AG08395 (cell line): Measurements from ENCODE around the gene SLC35F5.
"Not testable (repeated sequence)": the region's sequence is repeated elsewhere in the genome, so short reads cannot be mapped to it uniquely, and the experiment has no call there.

Experiments
- DNase-seq: peaks from one replicate; pipeline ENCODE4 v3.0.0; 2012; ENCODE audit warnings: mixed read lengths, low spot score

SLC35F5 gene

GRCh38 chr2:113697516-113697915 is 58.9 kb downstream of the SLC35F5 start:
- no peak for DNase-seq

DNA sequence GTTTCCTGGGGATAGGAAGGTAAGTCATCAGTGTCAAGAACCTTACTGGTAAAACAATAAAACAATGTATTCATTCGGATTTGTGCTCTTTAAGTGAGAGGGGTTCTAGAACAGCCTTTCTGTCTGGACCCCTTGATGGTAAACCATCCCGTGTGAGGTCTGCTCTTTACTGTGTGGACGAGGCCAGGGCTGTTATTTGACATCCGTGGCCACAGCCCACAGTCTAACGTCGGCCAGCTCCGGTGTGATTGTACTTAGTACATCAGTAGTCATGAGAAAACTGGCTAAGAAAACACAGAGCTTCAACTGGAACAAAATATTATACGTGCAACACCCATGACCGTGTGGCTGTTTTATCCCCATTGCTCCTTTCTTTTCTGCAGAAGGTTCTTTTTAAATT is 62.0 kb downstream of the SLC35F5 start:
- no peak for DNase-seq

GRCh38 chr2:113692698-113693428 is 63.6 kb downstream of the SLC35F5 start:
- no peak for DNase-seq

DNA sequence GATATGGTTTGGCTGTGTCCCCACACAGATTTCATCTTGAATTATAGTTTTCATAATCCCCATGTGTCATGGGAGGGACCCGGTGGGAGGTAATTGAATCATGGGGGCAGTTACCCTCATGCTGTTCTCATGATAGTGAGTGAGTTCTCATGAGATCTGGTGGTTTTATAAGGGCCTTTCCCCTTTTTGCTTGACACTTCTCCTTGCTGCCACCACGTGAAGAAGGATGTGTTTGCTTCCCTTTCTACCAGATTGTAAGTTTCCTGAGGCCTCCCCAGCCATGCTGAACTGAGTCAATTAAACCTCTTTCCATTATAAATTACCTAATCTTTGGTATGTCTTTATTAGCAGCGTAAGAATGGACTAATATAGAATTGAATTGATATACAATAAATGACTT is 65.6 kb downstream of the SLC35F5 start:
- not testable (repeated sequence) for DNase-seq

- no peak for DNase-seq
These were observed 69.9 kb downstream of the SLC35F5 start for GRCh38 chr2:113686537-113686936.

GRCh38 chr2:113685471-113685870 is 71.0 kb downstream of the SLC35F5 start:
- DNase-seq, result no peak

- DNase-seq, result no peak
These were observed 77.0 kb downstream of the SLC35F5 start for GRCh38 chr2:113679457-113679856.

DNA sequence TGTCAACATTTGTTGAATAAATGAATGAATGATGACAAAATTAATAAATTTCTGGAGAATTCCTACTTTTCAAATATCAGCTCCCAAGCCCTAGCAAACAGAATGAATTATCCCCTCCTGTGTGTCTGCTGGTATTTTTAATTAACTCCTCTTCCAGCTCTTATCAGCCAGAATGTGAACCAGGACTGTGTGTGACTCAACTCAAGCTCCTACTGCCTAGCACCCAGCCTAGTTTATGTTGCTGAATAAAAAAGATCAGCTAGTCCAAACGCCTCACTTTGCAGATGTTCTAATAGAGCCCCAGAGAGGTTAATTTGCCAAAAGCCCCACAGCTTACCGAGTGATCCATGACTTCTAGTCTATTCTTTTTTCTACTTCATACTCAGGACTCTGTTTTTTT is 79.1 kb downstream of the SLC35F5 start:
- no peak for DNase-seq

DNA sequence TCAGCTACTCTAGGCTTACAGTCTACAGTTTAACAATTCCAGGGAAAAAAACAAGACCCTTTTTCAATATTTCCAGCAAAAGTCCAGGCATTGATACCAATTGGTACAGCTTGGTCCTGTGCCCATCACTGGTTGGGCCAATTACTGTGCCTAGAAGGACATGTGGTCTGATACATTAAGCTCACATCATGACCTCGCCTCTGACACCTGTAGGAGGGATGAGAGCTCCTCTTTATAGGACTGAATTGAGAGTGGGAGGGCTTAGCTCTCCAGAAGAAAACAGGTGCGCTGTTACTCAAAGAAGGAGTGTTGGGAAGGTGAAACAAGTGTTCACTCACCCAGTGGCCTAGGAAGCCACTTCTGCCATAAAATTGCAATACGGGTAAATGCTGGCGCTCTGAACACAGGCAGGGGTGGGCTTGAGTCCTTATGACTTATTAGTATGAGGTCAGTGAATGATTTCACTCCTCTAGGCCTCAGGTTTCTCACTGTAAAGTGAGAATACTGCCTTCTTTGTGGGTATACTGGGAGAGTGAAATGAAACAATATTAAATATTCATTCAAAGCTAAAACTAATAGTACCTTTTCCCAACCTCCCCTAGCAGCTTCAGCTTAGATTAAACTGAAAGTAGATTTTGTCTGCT is 79.7 kb downstream of the SLC35F5 start:
- DNase-seq, result no peak

GRCh38 chr2:113675875-113676274 is 80.6 kb downstream of the SLC35F5 start:
- no peak for DNase-seq

GRCh38 chr2:113672326-113672932 is 84.0 kb downstream of the SLC35F5 start:
- no peak for DNase-seq

DNA sequence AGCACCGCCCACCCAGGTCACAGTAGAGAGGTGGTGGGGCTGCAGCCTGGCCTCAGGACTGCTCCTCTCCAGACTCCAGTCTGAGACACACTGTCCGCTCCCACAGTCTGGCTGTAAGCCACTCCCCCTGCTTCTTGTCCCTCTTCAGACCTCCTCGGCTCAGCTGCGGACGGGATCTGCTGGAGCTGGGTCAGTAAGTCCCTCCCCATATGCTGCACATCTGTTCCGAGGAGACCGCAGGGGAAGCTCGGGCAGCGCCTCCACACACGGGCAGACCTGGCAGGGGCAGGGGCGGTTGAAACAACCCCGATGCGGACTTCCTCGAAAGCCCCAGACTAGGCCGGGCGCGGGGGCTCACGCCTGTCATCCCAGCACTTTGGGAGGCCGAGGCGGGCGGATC is 87.4 kb downstream of the SLC35F5 start:
- not testable (repeated sequence) for DNase-seq

GRCh38 chr2:113664761-113665533 is 91.5 kb downstream of the SLC35F5 start:
- DNase-seq, result not testable (repeated sequence)

DNA sequence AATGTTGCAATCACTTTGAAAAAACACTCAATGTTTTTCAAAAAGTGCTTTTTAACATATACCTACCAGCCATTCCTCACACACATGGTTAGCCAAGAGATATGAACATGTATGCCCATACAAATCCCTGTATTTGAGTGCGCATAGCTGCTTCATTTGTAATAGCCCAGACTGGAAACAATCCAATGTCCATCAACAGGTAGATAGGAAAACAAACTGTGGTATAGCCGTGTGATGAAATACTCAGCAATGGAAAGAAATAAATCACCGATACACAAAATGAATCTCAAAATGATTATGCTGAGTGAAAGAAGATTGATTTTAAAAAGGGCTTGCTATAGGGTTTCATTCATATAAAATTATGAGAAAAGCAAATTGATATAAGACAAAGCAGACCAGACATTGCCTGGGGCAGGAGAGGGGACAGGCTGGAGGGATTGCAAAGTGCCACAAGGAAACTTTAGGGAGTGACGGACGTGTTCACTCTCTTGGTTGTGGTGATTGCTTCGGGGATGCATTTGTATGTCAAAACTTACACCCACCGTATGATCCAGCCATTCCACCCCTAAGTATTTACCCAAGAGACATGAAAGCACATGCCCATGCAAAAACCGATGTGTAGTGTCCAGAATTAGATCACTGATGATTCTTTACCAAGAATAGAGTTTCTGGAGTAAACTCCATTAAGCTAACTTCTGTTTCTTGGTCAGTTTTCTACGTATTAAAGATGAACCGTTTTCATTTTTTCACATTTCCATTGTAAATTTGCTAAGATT is 93.0 kb downstream of the SLC35F5 start:
- not testable (repeated sequence) for DNase-seq
